Glutamatergic neuron (in vitro differentiated cells): Measurements from ENCODE around the gene MIOX. TPM values are rescaled to one million over a fixed set of nuclear protein-coding genes. Genes with fewer than 3 reads are reported as not detected.

ENCODE experiments used
- DNase-seq: peaks from one replicate; pipeline ENCODE4 v3.0.0; 2022
- H3K27ac Mint-ChIP-seq: one replicate; pipeline ENCODE4 v1.8.0; 2020; ENCODE audit warnings: mild to moderate bottlenecking, mixed read lengths, inconsistent platforms; ENCODE audit not compliant: unreplicated experiment
- H3K27me3 Mint-ChIP-seq: one replicate; pipeline ENCODE4 v1.8.0; 2020; ENCODE audit warnings: mild to moderate bottlenecking, moderate library complexity, mixed read lengths, inconsistent platforms; ENCODE audit not compliant: unreplicated experiment
- H3K36me3 Mint-ChIP-seq: one replicate; pipeline ENCODE4 v1.8.0; 2020; ENCODE audit warnings: mild to moderate bottlenecking, mixed read lengths, inconsistent platforms; ENCODE audit not compliant: unreplicated experiment
- H3K4me1 Mint-ChIP-seq: one replicate; pipeline ENCODE4 v1.8.0; 2020; ENCODE audit warnings: mild to moderate bottlenecking, low read depth, mixed read lengths, inconsistent platforms; ENCODE audit not compliant: unreplicated experiment
- H3K4me3 Mint-ChIP-seq: one replicate; pipeline ENCODE4 v1.8.0; 2020; ENCODE audit warnings: mild to moderate bottlenecking, mixed read lengths, inconsistent platforms; ENCODE audit not compliant: unreplicated experiment
- H3K9me3 Mint-ChIP-seq: one replicate; pipeline ENCODE4 v1.8.0; 2020; ENCODE audit warnings: mild to moderate bottlenecking, moderate library complexity, mixed read lengths, inconsistent platforms; ENCODE audit not compliant: unreplicated experiment
- CTCF ChIP-seq: fragments of 200-600 bp; sonication (generic); IDR thresholded peaks from one replicate; pipeline ENCODE4 v1.5.0; 2021; ENCODE audit not compliant: partially characterized antibody, unreplicated experiment
- total RNA-seq: library from RNA; stranded (reverse); fragmentation: NEBNext Ultra II Directional; extraction: Animal tissue kit (Norgen Biotek cat#: 25700); gene quantifications from one replicate; pipeline ENCODE4 v1.2.1, GENCODE V29; 2021; ENCODE audit not compliant: unreplicated experiment

Gene MIOX
- total RNA-seq, 1 donor from 2014 or later: 4.0 TPM

GRCh38 chr22:50485221-50486131 lies 1.2 kb upstream of the MIOX start:
- no peaks in the 10 kb centered on the region for H3K4me1 Mint-ChIP-seq
- H3K9me3 Mint-ChIP-seq: peaks cover 4% of the 10 kb centered on the region
- peak overlapping the region; percentile 62 for H3K27ac Mint-ChIP-seq
- DNase-seq: peak; percentile 11
- peaks cover 12% of the 10 kb centered on the region for H3K27me3 Mint-ChIP-seq
- no peaks in the 10 kb centered on the region for H3K36me3 Mint-ChIP-seq
- no peak for TF ChIP-seq CTCF
- no peak overlapping the region for H3K4me3 Mint-ChIP-seq

GRCh38 chr22:50487290-50488005 lies 789 bp downstream of the MIOX start:
- H3K27ac Mint-ChIP-seq: no peak overlapping the region
- no peaks in the 10 kb centered on the region for H3K36me3 Mint-ChIP-seq
- peak; percentile 10 for DNase-seq
- H3K4me1 Mint-ChIP-seq: peaks cover 5% of the 10 kb centered on the region
- H3K27me3 Mint-ChIP-seq: peaks cover 8% of the 10 kb centered on the region
- peaks cover 3% of the 10 kb centered on the region for H3K9me3 Mint-ChIP-seq
- no peak for TF ChIP-seq CTCF
- no peak overlapping the region for H3K4me3 Mint-ChIP-seq

- DNase-seq: peak; percentile 11
- Mint-ChIP-seq H3K36me3 (no peaks in the 10 kb centered on the region), H3K27ac (no peak overlapping the region), H3K27me3 (peaks cover 8% of the 10 kb centered on the region), H3K4me3 (no peak overlapping the region), H3K9me3 (peaks cover 3% of the 10 kb centered on the region), H3K4me1 (peaks cover 5% of the 10 kb centered on the region)
- TF ChIP-seq CTCF: no peak
Measured at GRCh38 chr22:50488006-50488677, 1.5 kb downstream of the MIOX start.

- H3K36me3 Mint-ChIP-seq: no peaks in the 10 kb centered on the region
- H3K4me3 Mint-ChIP-seq: no peak overlapping the region
- H3K27ac Mint-ChIP-seq: no peak overlapping the region
- DNase-seq: peak; percentile 11
- peaks cover 8% of the 10 kb centered on the region for H3K27me3 Mint-ChIP-seq
- no peak for TF ChIP-seq CTCF
- H3K9me3 Mint-ChIP-seq: peaks cover 2% of the 10 kb centered on the region
- peaks cover 5% of the 10 kb centered on the region for H3K4me1 Mint-ChIP-seq
Measured at GRCh38 chr22:50488886-50489285, 2.2 kb downstream of the MIOX start.
